ENCODE measurements around the gene FAM184A. TPM values are rescaled to one million over a fixed set of nuclear protein-coding genes. Genes with fewer than 3 reads are reported as not detected.
A peak's percentile ranks its signal among the peaks of the same experiment; 100 is the strongest.

The FAM184A gene
- total and polyA plus RNA-seq, 9 of the 15 experiments (the other 6 are each of a cell fraction or from before 2014, with no cell fraction given) = 6.4 to 18.7 (median 13.1) TPM

DNA sequence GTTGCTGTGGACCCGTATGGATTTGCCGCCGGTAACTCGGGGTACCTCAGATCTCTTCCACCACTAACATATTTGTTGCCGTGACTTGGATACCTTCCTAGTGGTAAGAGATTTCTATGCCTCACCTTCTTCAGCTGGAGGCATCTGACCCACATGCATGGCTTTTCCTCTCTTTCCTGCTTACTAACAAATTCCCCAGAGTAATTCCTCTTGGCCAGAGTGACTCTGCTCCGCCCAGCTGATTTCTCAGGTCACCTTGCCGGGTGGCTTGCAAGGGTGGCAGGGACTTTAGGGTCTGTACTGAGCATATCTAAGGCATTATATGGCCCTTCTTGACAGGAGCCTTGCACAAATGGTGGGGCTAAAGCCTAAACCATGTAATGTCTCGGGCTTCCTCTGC lies 38.2 kb downstream of the FAM184A start (continued):
- TF ChIP-seq, protein P1, sequence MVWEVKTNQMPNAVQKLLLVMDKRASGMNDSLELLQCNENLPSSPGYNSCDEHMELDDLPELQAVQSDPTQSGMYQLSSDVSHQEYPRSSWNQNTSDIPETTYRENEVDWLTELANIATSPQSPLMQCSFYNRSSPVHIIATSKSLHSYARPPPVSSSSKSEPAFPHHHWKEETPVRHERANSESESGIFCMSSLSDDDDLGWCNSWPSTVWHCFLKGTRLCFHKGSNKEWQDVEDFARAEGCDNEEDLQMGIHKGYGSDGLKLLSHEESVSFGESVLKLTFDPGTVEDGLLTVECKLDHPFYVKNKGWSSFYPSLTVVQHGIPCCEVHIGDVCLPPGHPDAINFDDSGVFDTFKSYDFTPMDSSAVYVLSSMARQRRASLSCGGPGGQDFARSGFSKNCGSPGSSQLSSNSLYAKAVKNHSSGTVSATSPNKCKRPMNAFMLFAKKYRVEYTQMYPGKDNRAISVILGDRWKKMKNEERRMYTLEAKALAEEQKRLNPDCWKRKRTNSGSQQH (CRISPR knock-in tag; IDR thresholded peaks at IDR 0.05) = no peak

DNA sequence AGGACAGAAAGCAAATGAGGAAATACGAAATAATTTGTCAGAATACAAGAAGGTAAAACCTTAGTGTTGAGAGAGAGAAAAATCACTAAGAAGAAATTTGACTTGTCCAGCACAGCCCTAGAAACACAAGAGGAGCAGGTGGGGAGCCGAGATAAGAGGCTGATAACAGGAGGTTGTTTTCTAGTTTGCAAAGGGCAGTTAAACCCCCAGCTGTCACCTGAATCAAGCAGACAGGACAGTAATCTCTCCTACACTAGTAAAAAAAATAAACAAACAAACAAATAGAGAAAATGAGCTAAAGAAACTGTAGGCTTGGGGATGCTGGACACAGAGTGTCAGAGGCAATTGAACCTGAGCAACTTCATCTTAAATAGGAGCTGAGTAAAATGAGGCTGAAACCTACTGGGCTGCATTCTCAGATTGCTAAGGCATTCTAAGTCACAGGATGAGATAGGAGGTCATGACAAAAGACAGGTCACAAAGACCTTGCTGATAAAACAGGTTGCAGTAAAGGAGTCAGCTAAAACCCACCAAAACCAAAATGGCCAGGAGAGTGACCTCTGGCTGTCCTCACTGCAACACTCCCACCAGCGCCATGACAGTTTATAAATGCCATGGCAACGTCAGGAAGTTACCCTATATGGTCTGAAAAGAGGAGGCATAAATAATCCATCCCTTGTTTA lies 40.4 kb downstream of the FAM184A start:
- peak; percentile 84 for ATAC-seq
- Histone ChIP-seq H4K20me1 (replicated peaks; ENCODE audit: control insufficient read depth, insufficient read depth, low read length) (no peaks in the 10 kb centered on the region), H3K9ac (ENCODE audit: insufficient read depth in 1 of 2, low read depth in 2 of 2, low read length in 2 of 2) (peak overlapping the region in 1 of 2 experiments; percentile 8; a peak in 1 of 4 replicates), H3K36me3 (ENCODE audit: control insufficient read depth, insufficient read depth, low read length) (no peaks in the 10 kb centered on the region), H3K4me1 (replicated peaks in 1 of 2; ENCODE audit: control insufficient read depth in 2 of 2, insufficient read depth in 2 of 2, low read length in 2 of 2) (peaks cover 0 to 20% of the 10 kb centered on the region in 2 experiments; a peak in 2 of 5 replicates), H3K4me2 (ENCODE audit: insufficient read depth, low read length) (0 out of 2 replicates have a peak overlapping the region, but pooled peaks have one; percentile 21), H3K9me3 (replicated peaks; ENCODE audit: control insufficient read depth, insufficient read depth, low read depth, low read length) (no peaks in the 10 kb centered on the region), H3K27me3 (ENCODE audit: control insufficient read depth in 2 of 2, insufficient read depth in 2 of 2, low read length in 2 of 2) (no peaks in the 10 kb centered on the region), H3K9me1 (ENCODE audit: control insufficient read depth, insufficient read depth, low read length) (no peaks in the 10 kb centered on the region), H2AFZ (ENCODE audit: low read depth, low read length) (0 out of 2 replicates have a peak overlapping the region, but pooled peaks have one; percentile 6), H3K4me3 (no peak overlapping the region), H3K79me2 (ENCODE audit: control insufficient read depth, insufficient read depth, low read length) (peaks cover 5% of the 10 kb centered on the region; the same call in 1 of the 3 replicates), H3K27ac (ENCODE audit: extremely low read depth, low read depth, low read length) (peak overlapping the region; percentile 68)
- WGBS (ENCODE audit: insufficient coverage, low coverage, missing lambda C conversion rate) = 16% methylated on average over 4 of the region's 4 CpGs
- CTCF ChIA-PET (ENCODE audit: low intra/inter-chr PET ratio) = no interaction called here
- intact Hi-C loops (cut with micrococcal nuclease) = loop anchor here (2.0 kb wide), 1 partner anchor 41 kb away; the partner anchor contains the start of gene FAM184A
- BruUV-seq (replicated peaks) = no TSS peak
- POLR2A ChIA-PET = interaction anchor here (0.7 to 1.0 kb wide), 4 partner anchors 10 to 73 kb away, joined by 3 to 5 read pairs (median 4); no protein-coding TSS in a partner anchor
- peak; percentile 80 for FAIRE-seq
- DNase-seq (ENCODE audit: extremely low read depth in 1 of 4, low spot score in 3 of 4) = peak; percentile 60 to 80 (median 68)
- in situ Hi-C loops (cut with MboI) = no loop called here
- TF ChIP-seq ZEB2 (IDR thresholded peaks at IDR 0.05) (peak; percentile 92), IRF2 (CRISPR knock-in tag; IDR thresholded peaks at IDR 0.05) (no peak), TCF7L2 (IDR thresholded peaks at IDR 0.05; ENCODE audit: low read depth, low read length) (no peak), CBX2 (IDR thresholded peaks at IDR 0.05; ENCODE audit: insufficient read depth, low read length, poor library complexity, severe bottlenecking) (no peak), EP300 (IDR thresholded peaks at IDR 0.05; ENCODE audit: low read length) (peak; percentile 89), SMARCA4 (IDR thresholded peaks at IDR 0.05) (peak; percentile 91), MEIS2 (IDR thresholded peaks at IDR 0.05; ENCODE audit: partially characterized antibody) (peak; percentile 70)
- TF ChIP-seq, protein P2, sequence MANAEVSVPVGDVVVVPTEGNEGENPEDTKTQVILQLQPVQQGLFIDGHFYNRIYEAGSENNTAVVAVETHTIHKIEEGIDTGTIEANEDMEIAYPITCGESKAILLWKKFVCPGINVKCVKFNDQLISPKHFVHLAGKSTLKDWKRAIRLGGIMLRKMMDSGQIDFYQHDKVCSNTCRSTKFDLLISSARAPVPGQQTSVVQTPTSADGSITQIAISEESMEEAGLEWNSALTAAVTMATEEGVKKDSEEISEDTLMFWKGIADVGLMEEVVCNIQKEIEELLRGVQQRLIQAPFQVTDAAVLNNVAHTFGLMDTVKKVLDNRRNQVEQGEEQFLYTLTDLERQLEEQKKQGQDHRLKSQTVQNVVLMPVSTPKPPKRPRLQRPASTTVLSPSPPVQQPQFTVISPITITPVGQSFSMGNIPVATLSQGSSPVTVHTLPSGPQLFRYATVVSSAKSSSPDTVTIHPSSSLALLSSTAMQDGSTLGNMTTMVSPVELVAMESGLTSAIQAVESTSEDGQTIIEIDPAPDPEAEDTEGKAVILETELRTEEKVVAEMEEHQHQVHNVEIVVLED (CRISPR knock-in tag; IDR thresholded peaks at IDR 0.05) = no peak

Measured in K562 (cell line).